SH-SY5Y (cell line): Measurements from ENCODE around the gene FAM111A.

Experiments used
- GATA2 ChIP-seq: IDR thresholded peaks from 2 replicates; pipeline ENCODE4 v1.6.1; 2011; ENCODE audit warnings: mild to moderate bottlenecking, low read depth, low read length
- GATA3 ChIP-seq: IDR thresholded peaks from 2 replicates; pipeline ENCODE4 v1.6.1; 2011; ENCODE audit warnings: low read depth, mild to moderate bottlenecking, low read length, moderate library complexity

DNA sequence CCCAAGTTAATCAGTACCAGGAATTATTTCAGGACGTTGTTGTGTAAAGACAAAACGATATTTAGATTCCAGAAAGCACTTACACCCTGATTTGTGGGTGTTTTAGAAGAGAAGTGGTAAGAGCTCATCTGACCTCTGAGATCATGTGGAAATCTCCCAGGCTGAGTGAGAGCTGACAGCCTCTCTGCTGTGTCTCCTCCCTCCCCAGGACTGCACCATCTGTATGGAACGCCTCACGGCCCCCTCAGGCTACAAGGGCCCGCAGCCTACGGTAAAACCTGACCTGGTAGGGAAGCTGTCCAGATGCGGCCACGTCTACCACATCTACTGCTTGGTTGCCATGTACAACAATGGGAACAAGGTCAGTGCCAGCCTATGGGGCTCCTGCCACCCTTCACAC is 49.2 kb downstream of the FAM111A start:
- TF ChIP-seq GATA2 = no peak
- TF ChIP-seq GATA3 = no peak
